Measurements from ENCODE around the gene TIE1. TPM values are rescaled to one million over a fixed set of nuclear protein-coding genes. Genes with fewer than 3 reads are reported as not detected.

Gene TIE1
- total RNA-seq, 1 donor from 2014 or later, result 0.21 TPM

DNA sequence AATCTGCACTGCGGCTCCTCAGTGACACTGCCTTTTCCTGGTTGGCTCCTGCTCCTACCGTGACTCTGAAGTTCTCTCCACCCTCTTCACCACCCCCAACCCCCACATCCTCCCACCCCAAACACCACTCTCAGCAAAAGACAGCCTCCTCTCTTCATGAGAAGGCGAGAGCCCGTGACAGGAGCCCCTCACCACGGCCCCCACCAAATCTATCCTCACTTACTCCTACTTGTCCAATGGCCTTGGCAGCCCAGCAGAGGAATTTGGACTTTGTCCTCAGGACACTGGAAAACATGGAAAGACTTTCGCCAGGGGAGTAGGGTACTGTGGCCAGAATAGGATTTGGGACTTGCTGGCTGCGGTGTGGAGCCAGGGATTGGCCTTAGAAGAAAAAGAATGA lies 24.1 kb upstream of the TIE1 start:
- Histone ChIP-seq H2AFZ (replicated peaks) (no peak overlapping the region), H3K36me3 (no peaks in the 10 kb centered on the region), H3K9ac (no peak overlapping the region), H3K79me2 (ENCODE audit: low read depth) (no peaks in the 10 kb centered on the region), H3K27ac (no peak overlapping the region), H3K27me3 (no peaks in the 10 kb centered on the region), H4K20me1 (ENCODE audit: low read depth) (no peaks in the 10 kb centered on the region), H3K4me1 (no peaks in the 10 kb centered on the region), H3K9me3 (ENCODE audit: low read depth) (no peaks in the 10 kb centered on the region), H3K4me3 (no peak overlapping the region), H3K4me2 (no peak overlapping the region), H3F3A (ENCODE audit: low read depth) (no peaks in the 10 kb centered on the region)
- peaks cover 11% of the 10 kb centered on the region for H3K4me1 Mint-ChIP-seq
- no peak for DNase-seq (ENCODE audit: low spot score)
- H3K9me3 Mint-ChIP-seq, result peaks cover 6% of the 10 kb centered on the region
- H3K27me3 Mint-ChIP-seq (ENCODE audit: insufficient read depth, low read depth), result peaks cover 22% of the 10 kb centered on the region
- H3K4me3 Mint-ChIP-seq, result no peak overlapping the region
- no peaks in the 10 kb centered on the region for H3K36me3 Mint-ChIP-seq
- peak overlapping the region; percentile 48 for H3K27ac Mint-ChIP-seq
- TF ChIP-seq, protein P1, sequence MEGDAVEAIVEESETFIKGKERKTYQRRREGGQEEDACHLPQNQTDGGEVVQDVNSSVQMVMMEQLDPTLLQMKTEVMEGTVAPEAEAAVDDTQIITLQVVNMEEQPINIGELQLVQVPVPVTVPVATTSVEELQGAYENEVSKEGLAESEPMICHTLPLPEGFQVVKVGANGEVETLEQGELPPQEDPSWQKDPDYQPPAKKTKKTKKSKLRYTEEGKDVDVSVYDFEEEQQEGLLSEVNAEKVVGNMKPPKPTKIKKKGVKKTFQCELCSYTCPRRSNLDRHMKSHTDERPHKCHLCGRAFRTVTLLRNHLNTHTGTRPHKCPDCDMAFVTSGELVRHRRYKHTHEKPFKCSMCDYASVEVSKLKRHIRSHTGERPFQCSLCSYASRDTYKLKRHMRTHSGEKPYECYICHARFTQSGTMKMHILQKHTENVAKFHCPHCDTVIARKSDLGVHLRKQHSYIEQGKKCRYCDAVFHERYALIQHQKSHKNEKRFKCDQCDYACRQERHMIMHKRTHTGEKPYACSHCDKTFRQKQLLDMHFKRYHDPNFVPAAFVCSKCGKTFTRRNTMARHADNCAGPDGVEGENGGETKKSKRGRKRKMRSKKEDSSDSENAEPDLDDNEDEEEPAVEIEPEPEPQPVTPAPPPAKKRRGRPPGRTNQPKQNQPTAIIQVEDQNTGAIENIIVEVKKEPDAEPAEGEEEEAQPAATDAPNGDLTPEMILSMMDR (IDR thresholded peaks at IDR 0.05), result no peak
- TF ChIP-seq EZH2 (IDR thresholded peaks at IDR 0.05) (no peak), EZH2phosphoT487 (IDR thresholded peaks at IDR 0.05) (no peak)

DNA sequence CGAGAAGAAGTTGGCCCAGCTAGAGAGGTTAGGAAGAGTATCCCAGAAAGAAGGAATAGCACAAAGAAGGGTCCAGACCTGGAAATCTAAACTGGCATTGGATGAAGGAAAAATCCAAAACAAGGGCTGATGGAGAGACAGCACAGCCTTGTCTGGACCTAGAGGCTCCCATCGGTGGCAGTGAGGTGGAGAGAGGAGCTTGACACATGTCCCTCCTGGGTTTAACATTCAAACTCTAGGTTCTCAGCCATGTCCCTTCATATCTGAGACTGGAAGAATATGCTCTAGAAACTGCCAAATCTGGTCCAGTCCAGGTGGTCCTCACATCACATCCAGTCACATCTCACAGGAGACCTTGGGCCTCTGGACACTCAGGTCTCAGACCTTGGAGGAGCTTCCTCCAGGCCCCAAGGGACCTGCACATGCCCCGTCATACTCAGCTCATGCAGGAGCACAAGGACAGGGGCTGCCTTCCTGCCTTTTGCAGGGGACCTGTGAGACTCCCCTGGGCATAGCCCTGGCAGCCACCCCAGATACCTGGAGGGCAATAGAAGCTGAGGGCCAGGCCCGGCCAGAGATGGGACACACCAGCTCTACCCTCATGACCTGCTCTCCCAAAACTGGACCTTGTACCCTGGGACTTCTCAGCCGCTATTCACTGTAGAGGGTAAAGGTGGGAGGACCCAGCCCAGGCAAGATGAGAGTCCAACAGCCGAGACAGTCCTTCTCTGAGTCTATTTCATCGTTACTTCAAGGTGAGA lies 23.5 kb upstream of the TIE1 start:
- no peaks in the 10 kb centered on the region for H3K79me2 ChIP-seq (ENCODE audit: low read depth)
- no peaks in the 10 kb centered on the region for H3K9me3 ChIP-seq (ENCODE audit: low read depth)
- Mint-ChIP-seq H3K9me3 (peaks cover 6% of the 10 kb centered on the region), H3K4me1 (peaks cover 13% of the 10 kb centered on the region), H3K36me3 (no peaks in the 10 kb centered on the region), H3K27me3 (ENCODE audit: insufficient read depth, low read depth) (peaks cover 19% of the 10 kb centered on the region), H3K4me3 (no peak overlapping the region), H3K27ac (no peak overlapping the region)
- H3K4me3 ChIP-seq, result no peak overlapping the region
- no peak overlapping the region for H3K9ac ChIP-seq
- no peak overlapping the region for H3K4me2 ChIP-seq
- H3K4me1 ChIP-seq, result peaks cover 2% of the 10 kb centered on the region
- no peak for DNase-seq (ENCODE audit: low spot score)
- no peaks in the 10 kb centered on the region for H3F3A ChIP-seq (ENCODE audit: low read depth)
- H3K36me3 ChIP-seq, result no peaks in the 10 kb centered on the region
- no peaks in the 10 kb centered on the region for H3K27me3 ChIP-seq
- no peak overlapping the region for H2AFZ ChIP-seq (replicated peaks)
- H4K20me1 ChIP-seq (ENCODE audit: low read depth), result no peaks in the 10 kb centered on the region
- TF ChIP-seq EZH2phosphoT487 (IDR thresholded peaks at IDR 0.05), result no peak
- TF ChIP-seq EZH2 (IDR thresholded peaks at IDR 0.05), result no peak
- TF ChIP-seq, protein P1 (IDR thresholded peaks at IDR 0.05), result no peak
- H3K27ac ChIP-seq, result no peak overlapping the region

DNA sequence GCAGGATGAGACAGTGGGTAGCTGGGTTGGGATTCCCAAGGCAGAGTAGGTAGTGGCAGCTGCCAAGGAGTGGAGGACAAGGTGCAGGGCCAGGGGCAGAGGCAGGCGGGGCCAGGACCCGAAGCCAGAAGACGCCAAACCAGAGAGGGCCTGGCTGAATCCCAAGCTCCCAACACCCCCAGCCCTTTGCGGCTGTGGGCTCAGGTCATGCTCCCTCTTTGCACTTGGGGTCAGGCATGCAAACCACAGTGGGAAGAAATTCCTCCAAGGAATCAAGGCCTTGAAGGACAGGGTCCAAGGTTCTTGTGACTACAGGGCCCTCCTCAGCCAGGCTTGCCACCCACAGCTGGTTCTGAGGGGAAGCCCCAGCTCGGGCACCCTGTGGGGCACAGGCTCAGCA lies 21.6 kb upstream of the TIE1 start:
- peaks cover 6% of the 10 kb centered on the region for H3K9me3 Mint-ChIP-seq
- H4K20me1 ChIP-seq (ENCODE audit: low read depth), result no peaks in the 10 kb centered on the region

More for the DNA sequence above, 21.6 kb upstream of the TIE1 start:
- Mint-ChIP-seq H3K36me3 (no peaks in the 10 kb centered on the region), H3K27ac (no peak overlapping the region), H3K4me3 (no peak overlapping the region), H3K4me1 (peaks cover 16% of the 10 kb centered on the region), H3K27me3 (ENCODE audit: insufficient read depth, low read depth) (peaks cover 19% of the 10 kb centered on the region)
- TF ChIP-seq EZH2 (IDR thresholded peaks at IDR 0.05), result no peak
- no peak for TF ChIP-seq EZH2phosphoT487 (IDR thresholded peaks at IDR 0.05)
- TF ChIP-seq, protein P1 (IDR thresholded peaks at IDR 0.05), result no peak
- H2AFZ ChIP-seq (replicated peaks), result no peak overlapping the region
- no peaks in the 10 kb centered on the region for H3K9me3 ChIP-seq (ENCODE audit: low read depth)
- H3K79me2 ChIP-seq (ENCODE audit: low read depth), result no peaks in the 10 kb centered on the region
- no peak overlapping the region for H3K4me3 ChIP-seq
- H3K9ac ChIP-seq, result no peak overlapping the region
- no peak overlapping the region for H3K4me2 ChIP-seq
- no peaks in the 10 kb centered on the region for H3K27me3 ChIP-seq
- peaks cover 4% of the 10 kb centered on the region for H3K4me1 ChIP-seq
- no peaks in the 10 kb centered on the region for H3K36me3 ChIP-seq
- H3F3A ChIP-seq (ENCODE audit: low read depth), result no peaks in the 10 kb centered on the region
- no peak for DNase-seq (ENCODE audit: low spot score)
- no peak overlapping the region for H3K27ac ChIP-seq

Data from neural progenitor cell (in vitro differentiated cells).